ENCODE results near the gene VSIG4.

The VSIG4 gene

GRCh38 chrX:66042307-66043077 lies 2.6 kb upstream of the VSIG4 start:
- DNase-seq (ENCODE audit: low read depth), result no peak
- TF ChIP-seq CTCF (conservative IDR thresholded peaks at IDR 0.05; ENCODE audit: low read length), result no peak
- no peak overlapping the region for H3K4me3 ChIP-seq (ENCODE audit: low read length)

- DNase-seq (ENCODE audit: low read depth), result no peak
- no peak overlapping the region for H3K4me3 ChIP-seq (ENCODE audit: low read length)
These were observed 1.8 kb downstream of the VSIG4 start for GRCh38 chrX:66038115-66038514.

GRCh38 chrX:66036231-66036630 lies 3.6 kb downstream of the VSIG4 start:
- TF ChIP-seq CTCF (conservative IDR thresholded peaks at IDR 0.05; ENCODE audit: low read length), result no peak
- no peak for DNase-seq (ENCODE audit: low read depth)
- no peak overlapping the region for H3K4me3 ChIP-seq (ENCODE audit: low read length)

More at GRCh38 chrX:66038115-66038514, 1.8 kb downstream of the VSIG4 start:
- TF ChIP-seq CTCF (conservative IDR thresholded peaks at IDR 0.05; ENCODE audit: low read length), result no peak

- TF ChIP-seq CTCF (conservative IDR thresholded peaks at IDR 0.05; ENCODE audit: low read length), result no peak
These were observed 4.2 kb downstream of the VSIG4 start for GRCh38 chrX:66035667-66036066.

GRCh38 chrX:66030505-66031317 lies 9.2 kb downstream of the VSIG4 start:
- H3K4me3 ChIP-seq (ENCODE audit: low read length), result no peak overlapping the region
- peak; percentile 11 for DNase-seq (ENCODE audit: low read depth)
- TF ChIP-seq CTCF (conservative IDR thresholded peaks at IDR 0.05; ENCODE audit: low read length), result peak; percentile 66

More at GRCh38 chrX:66035667-66036066, 4.2 kb downstream of the VSIG4 start:
- H3K4me3 ChIP-seq (ENCODE audit: low read length), result no peak overlapping the region
- no peak for DNase-seq (ENCODE audit: low read depth)

GRCh38 chrX:66028936-66029335 lies 10.9 kb downstream of the VSIG4 start:
- H3K4me3 ChIP-seq (ENCODE audit: low read length), result no peak overlapping the region
- no peak for TF ChIP-seq CTCF (conservative IDR thresholded peaks at IDR 0.05; ENCODE audit: low read length)
- no peak for DNase-seq (ENCODE audit: low read depth)
